H1 (cell line): ENCODE measurements around the gene FRMD5. TPM values are rescaled to one million over a fixed set of nuclear protein-coding genes. Genes with fewer than 3 reads are reported as not detected.

ENCODE experiments used
- CTCF ChIA-PET: fragments of 300-600 bp; sonication (Branson Sonifier 250); formaldehyde crosslinking; loops from one replicate; lab custom pipeline; 2021; ENCODE audit not compliant: partially characterized antibody; lab: Charles Lee
- POLR2A ChIA-PET: fragments of 300-600 bp; sonication (Branson Sonifier 250); formaldehyde crosslinking; loops from one replicate; lab custom pipeline; 2021; ENCODE audit warnings: inconsistent platforms; ENCODE audit not compliant: partially characterized antibody; lab: Charles Lee
- DNase-seq, 2 experiments: peaks; one replicate each; pipeline versions ENCODE4 v3.0.0 to v3.0.0-alpha.2; 2010 to 2022; ENCODE audit warnings: low spot score in 2 of 2, low read depth in 1 of 2, mixed read lengths in 1 of 2
- FAIRE-seq: peaks from 2 replicates; lab custom pipeline; 2011; peaks lifted over from hg19 to GRCh38; lab: Jason Lieb, UNC
- H2AFZ ChIP-seq: 2 replicates; pipeline ENCODE4 v1.8.1; 2012; ENCODE audit warnings: low read length, inconsistent platforms
- H2AK5ac ChIP-seq: 2 replicates; pipeline ENCODE4 v1.6.1; 2013; ENCODE audit warnings: low read depth, low read length
- H2BK120ac ChIP-seq: replicated peaks from 2 replicates; pipeline ENCODE3; 2013; ENCODE audit warnings: low read depth, low read length, inconsistent platforms
- H2BK12ac ChIP-seq: 2 replicates; pipeline ENCODE4 v1.6.1; 2013; ENCODE audit warnings: low read depth, low read length
- H2BK15ac ChIP-seq: 2 replicates; pipeline ENCODE4 v1.6.1; 2013; ENCODE audit warnings: low read length
- H2BK20ac ChIP-seq: 2 replicates; pipeline ENCODE4 v1.6.1; 2013; ENCODE audit warnings: low read length
- H2BK5ac ChIP-seq: 2 replicates; pipeline ENCODE4 v1.6.1; 2013; ENCODE audit warnings: low read depth, low read length
- H3K14ac ChIP-seq: 2 replicates; pipeline ENCODE4 v1.6.1; 2013; ENCODE audit warnings: inconsistent platforms; ENCODE audit not compliant: insufficient read length
- H3K18ac ChIP-seq: 2 replicates; pipeline ENCODE4 v1.6.1; 2013; ENCODE audit warnings: low read length; ENCODE audit errors: extremely low read depth
- H3K23ac ChIP-seq: 2 replicates; pipeline ENCODE4 v1.6.1; 2013; ENCODE audit warnings: inconsistent platforms; ENCODE audit not compliant: insufficient read length
- H3K23me2 ChIP-seq: 2 replicates; pipeline ENCODE4 v1.6.1; 2013; ENCODE audit warnings: low read depth, low read length
- H3K27ac ChIP-seq: 2 replicates; pipeline ENCODE4 v1.6.1; 2011; ENCODE audit warnings: low read depth, low read length, inconsistent platforms
- H3K27me3 ChIP-seq, 4 experiments: replicated peaks in 1 of 4; 1 replicate in 1 of 4; 2 replicates in 3 of 4; pipeline versions ENCODE4 v1.6.1 to v1.8.1; 2011 to 2013; ENCODE audit warnings: low read length in 3 of 4, mild to moderate bottlenecking in 3 of 4, inconsistent platforms in 2 of 4, mixed read lengths in 2 of 4, moderate library complexity in 1 of 4; ENCODE audit not compliant: control insufficient read depth in 3 of 4, insufficient read depth in 3 of 4; ENCODE audit errors: extremely low read depth in 1 of 4
- H3K36me3 ChIP-seq, 4 experiments: 2 replicates each; pipeline versions ENCODE4 v1.6.1 to v1.8.1; 2011 to 2013; ENCODE audit warnings: mild to moderate bottlenecking in 4 of 4, low read length in 3 of 4, moderate library complexity in 2 of 4, control low read depth in 1 of 4, inconsistent platforms in 1 of 4; ENCODE audit not compliant: insufficient read depth in 4 of 4, control insufficient read depth in 2 of 4
- H3K4ac ChIP-seq: replicated peaks from 2 replicates; pipeline ENCODE3; 2013; ENCODE audit warnings: low read length, low read depth, mixed read lengths, inconsistent platforms; ENCODE audit not compliant: insufficient read length
- H3K4me1 ChIP-seq, 4 experiments: replicated peaks in 1 of 4; 1 replicate in 1 of 4; 2 replicates in 3 of 4; pipeline versions ENCODE4 v1.6.1 to v1.8.1; 2011 to 2013; ENCODE audit warnings: low read length in 3 of 4, inconsistent platforms in 2 of 4, mixed read lengths in 1 of 4; ENCODE audit not compliant: insufficient read depth in 4 of 4, control insufficient read depth in 3 of 4
- H3K4me2 ChIP-seq, 2 experiments: 2 replicates each; pipeline versions ENCODE4 v1.6.1 to v1.8.1; 2011 to 2013; ENCODE audit warnings: low read depth in 2 of 2, low read length in 2 of 2, control low read depth in 1 of 2, inconsistent platforms in 1 of 2, mild to moderate bottlenecking in 1 of 2; ENCODE audit not compliant: insufficient read depth in 1 of 2
- H3K4me3 ChIP-seq, 4 experiments: fragments of 200-600, 300-600 bp in 1 of 4; sonication (generic), shearing (Covaris generic), sonication (Bioruptor Twin) in 1 of 4; 2 replicates each; pipeline versions ENCODE4 v1.5.1 to v1.8.1; 2011 to 2016; ENCODE audit warnings: low read length in 4 of 4, low read depth in 3 of 4, control low read depth in 2 of 4, inconsistent platforms in 2 of 4, mild to moderate bottlenecking in 2 of 4, mixed read lengths in 1 of 4, moderate library complexity in 1 of 4; ENCODE audit not compliant: insufficient read depth in 2 of 4; ENCODE audit errors: extremely low read depth in 1 of 4
- H3K56ac ChIP-seq: replicated peaks from 2 replicates; pipeline ENCODE3; 2013; ENCODE audit warnings: low read depth, mild to moderate bottlenecking, mixed read lengths, low read length, inconsistent platforms; ENCODE audit not compliant: insufficient read length
- H3K79me1 ChIP-seq: 2 replicates; pipeline ENCODE4 v1.6.1; 2013; ENCODE audit warnings: low read depth, low read length, control low read depth
- H3K79me2 ChIP-seq, 2 experiments: 2 replicates each; pipeline versions ENCODE4 v1.6.1 to v1.8.1; 2012 to 2013; ENCODE audit warnings: low read length in 2 of 2, mild to moderate bottlenecking in 2 of 2, inconsistent platforms in 1 of 2; ENCODE audit not compliant: insufficient read depth in 2 of 2, control insufficient read depth in 1 of 2
- H3K9ac ChIP-seq, 4 experiments: replicated peaks in 1 of 4; 1 replicate in 1 of 4; 2 replicates in 3 of 4; pipeline versions ENCODE4 v1.6.1 to v1.8.1; 2011 to 2013; ENCODE audit warnings: low read depth in 3 of 4, low read length in 3 of 4, control low read depth in 2 of 4, mild to moderate bottlenecking in 2 of 4, moderate library complexity in 2 of 4, inconsistent platforms in 1 of 4; ENCODE audit errors: extremely low read depth in 1 of 4
- H3K9me3 ChIP-seq, 2 experiments: 2 replicates each; pipeline versions ENCODE4 v1.6.1 to v1.8.1; 2012 to 2013; ENCODE audit warnings: mild to moderate bottlenecking in 2 of 2, moderate library complexity in 2 of 2, control low read depth in 1 of 2, inconsistent platforms in 1 of 2, low read depth in 1 of 2, low read length in 1 of 2, mixed read lengths in 1 of 2; ENCODE audit not compliant: insufficient read depth in 2 of 2
- H4K20me1 ChIP-seq, 2 experiments: replicated peaks in 1 of 2; 2 replicates each; pipeline versions ENCODE3 to v1.8.1; 2011 to 2013; ENCODE audit warnings: inconsistent platforms in 2 of 2, low read length in 2 of 2, mild to moderate bottlenecking in 1 of 2; ENCODE audit not compliant: insufficient read depth in 2 of 2, control insufficient read depth in 1 of 2
- H4K5ac ChIP-seq: 2 replicates; pipeline ENCODE4 v1.6.1; 2013; ENCODE audit warnings: low read length, low read depth, mixed read lengths, inconsistent platforms; ENCODE audit not compliant: insufficient read length
- H4K8ac ChIP-seq: 2 replicates; pipeline ENCODE4 v1.8.0; 2013; ENCODE audit warnings: mild to moderate bottlenecking, moderate library complexity, low read length, inconsistent platforms; ENCODE audit not compliant: insufficient read depth; ENCODE audit errors: extremely low read depth
- H4K91ac ChIP-seq: replicated peaks from 2 replicates; pipeline ENCODE3; 2013; ENCODE audit warnings: low read length, mixed read lengths, inconsistent platforms; ENCODE audit not compliant: insufficient read length
- EP300 ChIP-seq, 2 experiments: IDR thresholded peaks; 1 replicate in 1 of 2; 2 replicates in 1 of 2; pipeline ENCODE4 v1.6.1; 2011 to 2012; ENCODE audit warnings: low read depth in 2 of 2, low read length in 2 of 2, mild to moderate bottlenecking in 2 of 2, borderline replicate concordance in 1 of 2, inconsistent platforms in 1 of 2, moderate library complexity in 1 of 2
- POLR2AphosphoS5 ChIP-seq: IDR thresholded peaks from 2 replicates; pipeline ENCODE4 v1.6.1; 2011; ENCODE audit warnings: low read depth, low read length
- RBBP5 ChIP-seq: IDR thresholded peaks from 2 replicates; pipeline ENCODE4 v1.7.1; 2012; ENCODE audit warnings: low read depth, mild to moderate bottlenecking, inconsistent platforms, low read length, moderate library complexity, borderline replicate concordance
- SIN3A ChIP-seq, 2 experiments: IDR thresholded peaks in 1 of 2; conservative IDR thresholded peaks in 1 of 2; 2 replicates each; pipeline ENCODE4 v1.6.1; 2011 to 2012; ENCODE audit warnings: low read length in 2 of 2, improper control_type of control experiment in 1 of 2, low read depth in 1 of 2, mild to moderate bottlenecking in 1 of 2
- WGBS, 2 experiments: shearing (Covaris generic) in 1 of 2; methylation state at CpG; one replicate each; pipeline versions ENCODE4 v1.1.6 to v1.1.7; 2013 to 2015; ENCODE audit warnings: low lambda C conversion rate in 2 of 2, mixed read lengths in 2 of 2, inconsistent platforms in 1 of 2, low coverage in 1 of 2, missing lambda C conversion rate in 1 of 2; ENCODE audit not compliant: insufficient replicate concordance in 2 of 2, insufficient coverage in 1 of 2, insufficient read length in 1 of 2; ENCODE audit errors: extremely low coverage in 1 of 2, missing lambda C conversion rate in 1 of 2; 5-methylcytosine and 5-hydroxymethylcytosine counted together
- polyA plus RNA-seq, 7 experiments: library from polyadenylated mRNA; depleted of rRNA in 3 of 7; stranded (reverse) in 5 of 7; unstranded in 2 of 7; fragments of >200 nt in 5 of 7; fragments of 200-250 nt in 2 of 7; gene quantifications; 1 replicate in 5 of 7; 2 replicates in 1 of 7; 4 replicates in 1 of 7; pipeline versions ENCODE4 v1.2.1 to v1.2.3, GENCODE V29; 2011 to 2013; ENCODE audit warnings: missing spikeins in 2 of 7, mixed read lengths in 2 of 7
- total RNA-seq: library from RNA; stranded (reverse); fragmentation: NEBNext Ultra II Directional; extraction: Animal tissue kit (Norgen Biotek cat#: 25700); gene quantifications from 2 replicates; pipeline ENCODE4 v1.2.1, GENCODE V29; 2021
- TF ChIP-seq, protein P1 (sequence below): IDR thresholded peaks from 2 replicates; pipeline ENCODE4 v1.6.1; 2012; ENCODE audit warnings: low read length, inconsistent platforms

FRMD5 gene
- total and polyA plus RNA-seq, 2 of the 8 experiments (the other 6 are each of a cell fraction or from before 2014, with no cell fraction given): 10.1 to 12.6 TPM

DNA sequence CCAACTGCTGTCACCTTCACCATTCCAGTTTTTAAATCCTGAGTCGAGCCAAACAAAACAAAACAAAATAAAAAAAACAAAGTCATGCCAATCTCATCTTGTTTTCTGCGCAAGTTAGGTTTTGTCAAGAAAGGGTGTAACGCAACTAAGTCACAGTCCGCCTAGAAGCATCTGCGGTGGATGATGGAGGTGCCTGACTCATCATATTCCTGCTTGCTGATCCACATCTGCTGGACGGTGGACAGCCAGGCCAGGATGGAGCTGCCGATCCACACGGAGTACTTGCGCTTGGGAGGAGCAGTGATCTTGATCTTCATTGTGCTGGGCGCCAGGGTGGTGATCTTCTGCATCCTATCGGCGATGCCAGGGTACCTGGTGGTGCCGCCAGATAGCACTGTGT is 206.2 kb downstream of the FRMD5 start:
- H2AK5ac ChIP-seq: no peak overlapping the region; the same call in 1 of the 2 replicates
- ChIA-PET CTCF (no interaction called here), POLR2A (no interaction called here)
- no peak overlapping the region for H2BK5ac ChIP-seq
- H3K23me2 ChIP-seq: no peaks in the 10 kb centered on the region
- H3K9ac ChIP-seq: no peak overlapping the region
- no peak overlapping the region for H4K8ac ChIP-seq
- no peak overlapping the region for H3K14ac ChIP-seq
- no peak overlapping the region for H2BK120ac ChIP-seq
- no peaks in the 10 kb centered on the region for H3K36me3 ChIP-seq
- no peak overlapping the region for H2BK20ac ChIP-seq
- WGBS, 2 experiments: 95% methylated on average over 13 of the region's 13 CpGs; no CpG with 5 or more reads in 1 of the 2 experiments
- no peaks in the 10 kb centered on the region for H3K79me2 ChIP-seq
- no peak overlapping the region for H3K4me3 ChIP-seq
- H3K4me2 ChIP-seq: no peak overlapping the region
- DNase-seq: no peak
- peaks cover 0 to 3% of the 10 kb centered on the region in 2 experiments for H4K20me1 ChIP-seq
- no peak overlapping the region for H4K91ac ChIP-seq
- H2BK12ac ChIP-seq: no peak overlapping the region
- H3K56ac ChIP-seq: no peak overlapping the region
- no peaks in the 10 kb centered on the region for H3K79me1 ChIP-seq
- no peak overlapping the region for H3K23ac ChIP-seq
- H3K9me3 ChIP-seq: no peaks in the 10 kb centered on the region; a peak in 1 of 4 replicates
- H3K18ac ChIP-seq: no peak overlapping the region
- FAIRE-seq: no peak
- H3K27me3 ChIP-seq: no peaks in the 10 kb centered on the region
- H2BK15ac ChIP-seq: no peak overlapping the region
- no peak for TF ChIP-seq EP300 (IDR thresholded peaks at IDR 0.05; ENCODE audit: borderline replicate concordance in 1 of 2, low read depth in 2 of 2, low read length in 2 of 2)
- TF ChIP-seq, protein P1, sequence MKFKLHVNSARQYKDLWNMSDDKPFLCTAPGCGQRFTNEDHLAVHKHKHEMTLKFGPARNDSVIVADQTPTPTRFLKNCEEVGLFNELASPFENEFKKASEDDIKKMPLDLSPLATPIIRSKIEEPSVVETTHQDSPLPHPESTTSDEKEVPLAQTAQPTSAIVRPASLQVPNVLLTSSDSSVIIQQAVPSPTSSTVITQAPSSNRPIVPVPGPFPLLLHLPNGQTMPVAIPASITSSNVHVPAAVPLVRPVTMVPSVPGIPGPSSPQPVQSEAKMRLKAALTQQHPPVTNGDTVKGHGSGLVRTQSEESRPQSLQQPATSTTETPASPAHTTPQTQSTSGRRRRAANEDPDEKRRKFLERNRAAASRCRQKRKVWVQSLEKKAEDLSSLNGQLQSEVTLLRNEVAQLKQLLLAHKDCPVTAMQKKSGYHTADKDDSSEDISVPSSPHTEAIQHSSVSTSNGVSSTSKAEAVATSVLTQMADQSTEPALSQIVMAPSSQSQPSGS: no peak
- no peak for TF ChIP-seq RBBP5
- no peak for TF ChIP-seq SIN3A (conservative IDR thresholded peaks at IDR 0.05 in 1 of 2, IDR thresholded peaks at IDR 0.05 in 1 of 2; ENCODE audit: low read depth in 1 of 2, low read length in 2 of 2)
- no peak for TF ChIP-seq POLR2AphosphoS5
- no peak overlapping the region for H2AFZ ChIP-seq
- H3K4ac ChIP-seq: no peak overlapping the region
- no peak overlapping the region for H4K5ac ChIP-seq
- H3K4me1 ChIP-seq: peaks cover 0 to under 1% (median 0%) of the 10 kb centered on the region in 4 experiments; a peak in 1 of 7 replicates
- H3K27ac ChIP-seq: no peak overlapping the region
